OCI-M2 (cell line): ENCODE data around the gene RTCB.

Experiments used
- DNase-seq: peaks from one replicate; lab custom pipeline; 2025; ENCODE audit not compliant: unreplicated experiment; lab: John Stamatoyannopoulos, UW

Gene RTCB

GRCh38 chr22:32340411-32340810 is 71.6 kb downstream of the RTCB start:
- no peak for DNase-seq

GRCh38 chr22:32339190-32340012 is 72.6 kb downstream of the RTCB start:
- no peak for DNase-seq

GRCh38 chr22:32338757-32339156 is 73.3 kb downstream of the RTCB start:
- no peak for DNase-seq
